Tibial nerve (tissue), 3 donors: ENCODE measurements around the gene IPO13.

Source experiments
- CTCF ChIP-seq, 5 experiments: fragments of 200-600 bp in 3 of 5; fragments of 450-650 bp in 2 of 5; sonication (generic) in 3 of 5; IDR thresholded peaks; one replicate each; pipeline ENCODE4 v1.5.1; 2016 to 2019; ENCODE audit warnings: antibody characterized with exemption in 5 of 5, mild to moderate bottlenecking in 3 of 5, moderate library complexity in 2 of 5
- POLR2A ChIP-seq, 2 donors: fragments of 450-650 bp; IDR thresholded peaks; one replicate each; pipeline ENCODE4 v1.6.1; 2017; ENCODE audit warnings: antibody characterized with exemption in 2 of 2, mild to moderate bottlenecking in 2 of 2, moderate library complexity in 2 of 2

- TF ChIP-seq CTCF (IDR thresholded peaks at IDR 0.05) = no peak
- no peak for TF ChIP-seq POLR2A (IDR thresholded peaks at IDR 0.05)
Observed at GRCh38 chr1:43921022-43921421, 25.7 kb upstream of the IPO13 start.
